Activated gamma-delta T cell (primary cell): ENCODE results near the gene PAX8.
"Not testable (repeated sequence)": the region's sequence is repeated elsewhere in the genome, so short reads cannot be mapped to it uniquely, and the experiment has no call there.

Source experiments
- DNase-seq: peaks from one replicate; lab custom pipeline; 2025; lab: John Stamatoyannopoulos, UW
- total RNA-seq, 2 donors: gene quantifications; one replicate each; lab custom pipeline; 2026; lab: John Stamatoyannopoulos, UW

PAX8 gene
- total RNA-seq = 0.61 to 1.5 reads per million in 2 donors

- no peak for DNase-seq
Observed at GRCh38 chr2:113278742-113279139, at the start of gene PAX8. Gene PAX8, minus strand, starts transcription at chr2:113278921. Its CDS starts 527 bp downstream, at chr2:113278394.

GRCh38 chr2:113328043-113328442 lies 49.3 kb upstream of the PAX8 start:
- no peak for DNase-seq

GRCh38 chr2:113325161-113325731 lies 46.5 kb upstream of the PAX8 start:
- DNase-seq = not testable (repeated sequence)

- no peak for DNase-seq
Observed at GRCh38 chr2:113324684-113325160, 46.0 kb upstream of the PAX8 start.

- not testable (repeated sequence) for DNase-seq
Observed at GRCh38 chr2:113323129-113323528, 44.4 kb upstream of the PAX8 start.

GRCh38 chr2:113320106-113320505 lies 41.4 kb upstream of the PAX8 start:
- not testable (repeated sequence) for DNase-seq

- DNase-seq = not testable (repeated sequence)
Observed at GRCh38 chr2:113318941-113319340, 40.2 kb upstream of the PAX8 start.

- DNase-seq = no peak
Observed at GRCh38 chr2:113316085-113316484, 37.4 kb upstream of the PAX8 start.

- DNase-seq = not testable (repeated sequence)
Observed at GRCh38 chr2:113314663-113315062, 35.9 kb upstream of the PAX8 start.

GRCh38 chr2:113314176-113314575 lies 35.5 kb upstream of the PAX8 start:
- DNase-seq = not testable (repeated sequence)

GRCh38 chr2:113311781-113312180 lies 33.1 kb upstream of the PAX8 start:
- DNase-seq = not testable (repeated sequence)

- not testable (repeated sequence) for DNase-seq
Observed at GRCh38 chr2:113311191-113311590, 32.5 kb upstream of the PAX8 start.

GRCh38 chr2:113309655-113310387 lies 31.1 kb upstream of the PAX8 start:
- DNase-seq = no peak

- not testable (repeated sequence) for DNase-seq
Observed at GRCh38 chr2:113308784-113309183, 30.1 kb upstream of the PAX8 start.

GRCh38 chr2:113306207-113306606 lies 27.5 kb upstream of the PAX8 start:
- DNase-seq = not testable (repeated sequence)

- DNase-seq = not testable (repeated sequence)
Observed at GRCh38 chr2:113305749-113306148, 27.0 kb upstream of the PAX8 start.

- DNase-seq = no peak
Observed at GRCh38 chr2:113305146-113305545, 26.4 kb upstream of the PAX8 start.

GRCh38 chr2:113304702-113305101 lies 26.0 kb upstream of the PAX8 start:
- DNase-seq = no peak

GRCh38 chr2:113302216-113302980 lies 23.7 kb upstream of the PAX8 start:
- DNase-seq = not testable (repeated sequence)

GRCh38 chr2:113300281-113300680 lies 21.6 kb upstream of the PAX8 start:
- DNase-seq = no peak

GRCh38 chr2:113298176-113298575 lies 19.5 kb upstream of the PAX8 start:
- DNase-seq = no peak

- DNase-seq = not testable (repeated sequence)
Observed at GRCh38 chr2:113297590-113297989, 18.9 kb upstream of the PAX8 start.
